GM19395 (cell line): ENCODE results near the gene OR4D2.
"Not testable (repeated sequence)": the region's sequence is repeated elsewhere in the genome, so short reads cannot be mapped to it uniquely, and the experiment has no call there.

Experiments
- ATAC-seq: cut with Tn5 transposase; IDR thresholded peaks from one replicate; pipeline ENCODE4 v1.9.1; 2021; ENCODE audit warnings: mild to moderate bottlenecking, moderate library complexity; ENCODE audit not compliant: unreplicated experiment

OR4D2 gene

DNA sequence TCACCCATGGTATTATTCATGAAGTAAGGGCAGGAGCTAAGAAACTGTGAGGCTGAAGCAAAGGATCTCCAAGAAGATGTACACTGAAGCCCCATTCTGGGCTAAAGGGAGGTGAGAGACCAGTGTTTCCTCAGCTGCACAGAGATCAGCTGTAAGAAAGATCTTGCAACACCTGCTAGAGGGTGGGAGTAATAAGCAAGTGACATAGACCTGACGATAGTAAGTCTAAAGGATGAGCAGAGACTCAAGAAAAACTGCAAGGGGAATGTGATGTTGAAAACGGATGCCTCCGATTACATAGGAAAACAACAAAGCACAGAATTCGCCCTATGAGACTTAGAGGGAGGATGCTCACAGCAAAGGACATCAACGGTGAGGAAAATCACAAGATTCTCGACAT, at the start of gene OR4D2:
Gene OR4D2 (plus strand): TSS at position 301 of the 400 bp plus-strand sequence. CDS start 2,674 bp downstream, outside the sequence.
- no peak for ATAC-seq

DNA sequence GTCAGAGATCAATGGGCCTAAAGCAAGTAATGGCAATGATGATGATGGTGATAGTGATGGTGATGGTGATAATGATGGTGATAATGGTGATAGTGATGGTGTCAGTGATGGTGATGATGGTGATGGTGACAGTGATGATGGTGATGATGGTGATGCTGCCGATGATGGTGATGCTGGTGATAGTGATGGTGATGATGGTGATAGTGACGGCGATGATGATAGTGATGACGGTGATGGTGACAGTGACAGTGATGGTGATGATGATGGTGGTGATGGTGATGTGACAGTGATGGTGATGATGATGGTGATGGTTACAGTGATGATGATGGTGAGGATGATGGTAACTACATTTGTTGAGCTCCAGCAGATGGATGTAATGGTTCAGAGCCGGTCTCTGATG, 49.4 kb upstream of the OR4D2 start:
- ATAC-seq: no peak

DNA sequence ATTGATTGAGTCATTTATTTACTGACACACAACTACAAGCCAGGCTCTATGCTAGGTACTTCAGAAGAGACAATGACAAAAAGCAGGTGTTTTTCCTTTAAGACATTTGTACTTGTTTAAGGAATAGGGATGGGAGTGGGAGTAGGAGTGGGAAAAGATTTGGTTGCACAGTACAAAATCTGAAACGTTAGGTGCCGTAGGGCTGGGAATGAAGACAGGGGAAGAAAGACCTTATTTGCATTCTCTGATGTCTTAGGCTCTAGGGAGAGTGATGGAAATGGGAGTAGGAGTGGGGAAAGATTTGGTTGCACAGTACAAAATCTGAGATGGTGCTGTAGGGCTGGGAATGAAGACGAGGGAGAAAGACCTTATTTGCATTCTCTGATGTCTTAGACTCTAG, 47.3 kb upstream of the OR4D2 start:
- no peak for ATAC-seq

DNA sequence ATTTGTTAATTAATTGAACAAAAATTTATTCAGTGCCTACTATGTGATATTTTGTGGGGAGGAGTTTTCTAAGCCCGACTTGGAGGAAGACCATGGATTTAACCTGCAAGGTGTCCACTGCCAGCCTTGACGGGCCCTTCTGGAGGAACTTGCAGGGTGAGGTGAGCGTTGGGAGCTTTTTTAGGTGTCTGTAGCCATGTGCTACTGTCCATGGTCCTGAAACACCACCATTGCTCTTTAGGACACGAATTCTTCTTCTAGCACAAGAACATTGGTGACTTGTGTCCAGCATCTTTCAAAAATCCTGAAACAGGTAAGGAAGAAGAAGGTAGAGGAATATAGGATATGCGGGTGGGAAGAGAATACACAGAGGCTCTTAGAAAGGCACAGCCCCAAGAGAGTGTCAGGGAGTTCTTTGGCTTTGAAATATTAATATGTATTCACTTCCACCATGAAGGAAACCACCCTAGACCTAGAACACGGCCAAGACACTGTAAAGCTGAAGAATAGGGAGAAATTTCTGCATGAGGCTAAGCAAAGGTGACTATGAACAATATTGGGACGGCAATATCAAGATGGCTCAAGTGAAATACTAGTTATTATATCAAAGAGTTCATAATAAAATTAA, 46.5 kb upstream of the OR4D2 start:
- ATAC-seq: no peak

DNA sequence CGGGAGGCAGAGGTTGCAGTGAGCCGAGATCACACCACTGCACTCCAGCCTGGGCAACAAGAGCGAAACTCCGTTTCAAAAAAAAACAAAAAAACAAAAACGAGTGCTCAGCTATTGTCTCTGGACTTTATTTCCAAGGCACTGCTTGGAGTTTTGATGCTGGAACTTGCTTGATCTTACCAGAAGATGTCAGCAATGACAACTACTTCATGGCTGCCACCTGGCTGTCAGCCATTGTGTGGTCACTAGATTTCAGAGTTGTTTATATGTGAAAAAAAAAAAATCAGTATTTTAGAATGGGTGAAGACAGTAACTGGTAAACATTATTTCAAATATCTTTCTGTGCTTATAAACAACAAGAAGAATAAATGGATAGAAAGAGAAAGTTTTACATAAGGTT, 44.9 kb upstream of the OR4D2 start:
- ATAC-seq: no peak

DNA sequence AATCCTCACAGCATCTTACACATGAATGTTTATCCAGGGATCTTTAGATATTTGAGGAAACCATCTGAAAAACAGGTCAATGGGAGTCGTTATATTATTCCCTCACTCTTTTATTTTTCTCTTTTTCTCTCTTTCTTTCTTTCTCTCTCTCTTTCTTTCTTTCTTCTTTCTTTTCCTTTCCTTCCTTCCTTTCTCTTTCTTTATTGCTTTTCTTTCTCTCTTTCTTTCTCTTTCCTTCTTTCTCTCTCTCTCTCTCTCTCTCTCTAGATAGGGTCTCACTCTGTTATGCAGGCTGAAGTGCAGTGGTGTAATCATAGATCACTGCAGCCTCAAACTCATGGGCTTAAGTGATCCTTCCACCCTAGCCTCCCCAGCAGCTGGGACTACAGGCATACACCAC, 38.9 kb upstream of the OR4D2 start:
- ATAC-seq: no peak

DNA sequence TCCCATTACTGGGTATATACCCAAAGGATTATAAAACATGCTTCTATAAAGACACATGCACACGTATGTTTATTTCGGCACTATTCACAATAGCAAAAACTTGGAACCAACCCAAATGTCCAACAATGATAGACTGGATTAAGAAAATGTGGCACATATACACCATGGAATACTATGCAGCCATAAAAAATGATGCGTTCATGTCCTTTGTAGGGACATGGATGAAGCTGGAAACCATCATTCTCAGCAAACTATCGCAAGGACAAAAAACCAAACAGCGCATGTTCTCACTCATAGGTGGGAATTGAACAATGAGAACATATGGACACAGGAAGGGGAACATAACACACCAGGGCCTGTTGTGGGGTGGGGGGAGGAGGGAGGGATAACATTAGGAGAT, 34.1 kb upstream of the OR4D2 start:
- ATAC-seq: not testable (repeated sequence)

DNA sequence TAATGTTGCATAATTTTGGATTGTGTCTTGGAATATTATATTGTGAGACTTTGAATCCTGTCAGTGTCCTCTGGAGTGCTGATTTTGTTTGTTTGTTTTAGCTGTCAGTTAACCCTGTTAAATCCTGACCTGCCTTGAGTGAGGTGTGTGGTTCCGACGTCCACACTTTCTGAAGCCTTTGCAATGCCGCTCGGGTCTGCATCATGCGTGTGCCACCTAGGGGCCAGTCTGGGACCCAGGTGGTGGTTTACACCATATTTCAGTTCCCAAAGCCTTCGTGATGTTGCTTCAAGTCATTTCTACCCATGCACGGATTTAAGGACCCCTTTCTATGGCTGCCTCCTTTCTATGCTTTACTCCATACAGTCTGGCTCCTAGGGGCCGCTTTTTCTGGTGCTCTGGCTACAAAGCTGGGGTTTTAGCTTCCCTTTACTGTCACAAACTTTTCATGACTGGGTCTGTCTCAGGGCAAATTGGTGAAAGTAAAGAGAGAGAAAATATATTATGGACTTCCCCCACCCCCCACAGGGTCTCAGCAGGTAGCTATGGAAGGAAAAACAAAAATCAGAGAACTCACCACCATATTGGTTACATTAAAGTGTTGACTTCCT, 30.0 kb upstream of the OR4D2 start:
- no peak for ATAC-seq

DNA sequence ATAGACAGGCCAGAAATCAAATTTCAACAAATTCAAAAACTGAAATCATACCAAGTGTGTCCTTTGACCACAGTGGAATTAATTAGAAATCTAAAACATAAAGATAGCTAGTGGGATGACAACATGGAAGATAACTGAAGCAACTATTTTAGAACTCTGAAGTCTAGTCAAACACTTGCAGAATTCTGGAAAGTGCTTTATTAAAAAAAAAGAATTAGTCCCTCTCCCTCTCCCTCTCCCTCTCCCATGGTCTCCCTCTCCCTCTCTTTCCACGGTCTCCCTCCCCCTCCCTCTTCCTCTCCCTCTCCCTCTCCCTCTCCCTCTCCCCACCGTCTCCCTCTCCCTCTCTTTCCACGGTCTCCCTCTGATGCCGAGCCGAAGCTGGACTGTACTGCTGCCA, 25.3 kb upstream of the OR4D2 start:
- ATAC-seq: no peak

DNA sequence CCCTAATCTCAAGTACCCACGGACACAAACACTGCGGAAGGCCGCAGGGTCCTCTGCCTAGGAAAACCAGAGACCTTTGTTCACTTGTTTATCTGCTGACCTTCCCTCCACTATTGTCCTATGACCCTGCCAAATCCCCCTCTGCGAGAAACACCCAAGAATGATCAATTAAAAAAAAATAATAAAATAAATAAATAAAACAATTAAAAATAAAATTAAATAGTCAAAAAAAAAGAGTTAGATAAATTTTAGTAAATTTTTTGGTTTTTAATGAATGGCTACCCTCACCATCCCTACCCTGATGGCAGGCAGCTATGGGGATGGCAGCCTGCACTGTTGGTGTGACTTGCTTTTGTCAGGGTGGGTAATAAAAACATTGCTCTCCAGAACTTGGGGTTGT, 23.4 kb upstream of the OR4D2 start:
- not testable (repeated sequence) for ATAC-seq

DNA sequence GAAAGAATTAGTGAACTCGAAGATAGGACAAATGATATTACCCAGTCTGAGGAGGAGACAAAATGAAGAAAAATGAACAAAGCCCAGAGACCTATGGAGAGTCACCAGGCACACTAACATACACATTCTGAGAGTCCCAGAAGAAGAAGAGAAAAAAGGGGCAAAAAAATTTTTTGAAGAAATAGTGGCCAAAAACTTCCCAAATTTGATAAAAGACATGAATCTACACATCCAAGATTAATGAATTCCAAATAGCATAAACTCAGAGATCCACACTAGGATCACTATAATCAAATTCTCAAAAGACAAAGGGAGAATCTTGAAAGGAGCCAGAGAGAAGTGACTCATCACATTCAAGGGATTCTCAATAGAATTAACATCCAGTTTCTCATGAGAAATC, 22.0 kb upstream of the OR4D2 start:
- no peak for ATAC-seq

DNA sequence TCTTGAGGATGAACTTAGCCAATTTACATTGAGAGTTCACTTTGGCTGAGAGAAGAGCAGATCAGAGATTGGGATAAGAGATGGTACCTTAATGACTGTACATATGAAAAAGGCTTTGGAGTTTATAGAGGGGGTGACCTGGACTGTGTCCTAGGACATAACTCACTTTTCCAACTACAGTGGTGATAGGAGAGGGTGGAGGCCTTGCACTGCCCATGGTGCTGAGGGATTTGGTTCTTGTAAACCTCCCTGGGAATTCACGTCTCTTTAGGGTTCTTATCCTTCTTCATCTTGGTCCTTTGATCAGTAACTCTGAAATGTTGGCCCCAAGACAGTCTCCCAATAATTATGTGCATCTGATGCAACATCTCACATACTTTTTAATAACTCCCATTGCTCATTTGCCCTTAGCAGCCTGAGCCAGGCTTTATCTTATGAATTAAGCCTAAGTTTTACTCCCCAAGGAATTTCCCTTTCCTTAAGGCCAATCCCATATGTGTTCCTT, 18.8 kb upstream of the OR4D2 start, which contains the start of gene OR4D1:
Gene OR4D1 (plus strand): TSS at position 455 of the 505 bp plus-strand sequence. CDS start 6,770 bp downstream, outside the sequence.
- no peak for ATAC-seq

DNA sequence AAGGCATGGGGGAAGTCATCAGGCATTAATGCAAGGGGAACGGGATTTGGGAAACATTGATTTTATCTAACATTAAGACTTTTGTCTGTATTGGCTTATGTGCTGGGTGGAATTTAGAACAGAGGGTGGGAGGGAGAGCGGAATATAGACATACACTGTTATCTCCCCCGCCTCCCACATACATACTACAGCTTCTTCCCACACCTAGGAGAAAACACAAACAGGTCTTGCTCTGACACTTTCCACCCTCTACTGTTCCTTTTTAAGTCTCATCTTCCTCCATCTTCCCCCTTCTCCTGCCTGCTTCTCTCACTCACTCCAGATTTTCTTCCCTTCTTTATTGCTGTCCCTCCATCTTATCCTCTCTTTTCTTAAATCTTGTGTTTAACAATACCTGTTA, 18.2 kb upstream of the OR4D2 start:
- ATAC-seq: no peak

DNA sequence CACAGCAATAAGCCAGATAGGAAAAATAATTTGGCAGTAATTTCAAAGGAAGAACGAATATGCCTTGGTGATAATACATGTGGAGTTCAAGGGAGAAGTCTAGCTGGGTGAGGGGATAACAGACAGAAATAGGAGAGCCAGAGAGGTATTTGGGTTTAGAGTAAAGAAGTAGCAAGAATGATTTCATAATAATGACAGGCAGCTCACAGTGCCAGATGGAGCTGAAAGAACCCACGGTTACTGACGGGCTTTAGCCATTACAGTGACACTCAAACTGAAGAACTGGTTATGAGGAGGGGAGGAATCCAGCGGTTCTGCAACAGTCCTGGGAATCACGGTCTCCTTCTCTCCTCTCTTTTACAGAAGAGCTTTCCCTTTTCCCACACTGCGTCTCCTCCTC, 16.4 kb upstream of the OR4D2 start:
- no peak for ATAC-seq

DNA sequence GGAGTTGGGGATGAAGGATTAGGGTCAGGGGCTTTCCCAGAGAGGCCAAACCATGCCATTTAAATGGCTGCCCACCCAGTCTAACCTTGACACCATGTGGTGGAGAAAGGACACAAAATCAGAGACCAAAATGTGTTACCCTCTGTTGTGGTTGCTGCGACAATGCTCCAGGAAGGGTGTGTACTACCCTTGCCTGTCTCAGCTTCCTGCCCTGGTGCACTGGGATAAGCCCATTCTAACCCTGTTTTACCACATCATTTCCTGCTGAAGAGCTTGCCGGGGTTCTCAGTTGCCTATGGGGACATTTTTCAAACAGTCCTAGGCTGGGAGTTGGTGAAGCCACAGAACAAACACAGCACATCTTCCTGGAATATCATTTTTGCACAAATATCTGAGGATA, 13.7 kb upstream of the OR4D2 start:
- ATAC-seq: no peak

DNA sequence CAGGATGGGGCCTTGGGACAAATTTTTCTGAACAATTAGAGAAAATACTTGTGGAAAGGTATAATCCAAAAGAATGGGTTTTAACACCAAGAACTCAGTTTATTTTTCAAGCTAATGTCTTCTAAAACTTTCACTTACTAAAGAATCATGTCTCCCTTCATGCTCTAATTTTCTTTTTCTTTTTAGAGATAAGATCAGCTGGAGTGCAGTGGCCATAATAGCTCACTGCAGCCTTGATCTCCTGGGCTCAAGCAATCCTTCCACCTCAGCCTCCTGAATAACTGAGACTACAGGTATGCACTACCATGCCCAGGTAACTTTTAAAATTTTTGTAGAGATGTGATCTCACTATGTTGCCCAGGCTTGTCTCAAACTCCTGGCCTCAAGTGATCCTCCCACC, 13.1 kb upstream of the OR4D2 start:
- no peak for ATAC-seq

DNA sequence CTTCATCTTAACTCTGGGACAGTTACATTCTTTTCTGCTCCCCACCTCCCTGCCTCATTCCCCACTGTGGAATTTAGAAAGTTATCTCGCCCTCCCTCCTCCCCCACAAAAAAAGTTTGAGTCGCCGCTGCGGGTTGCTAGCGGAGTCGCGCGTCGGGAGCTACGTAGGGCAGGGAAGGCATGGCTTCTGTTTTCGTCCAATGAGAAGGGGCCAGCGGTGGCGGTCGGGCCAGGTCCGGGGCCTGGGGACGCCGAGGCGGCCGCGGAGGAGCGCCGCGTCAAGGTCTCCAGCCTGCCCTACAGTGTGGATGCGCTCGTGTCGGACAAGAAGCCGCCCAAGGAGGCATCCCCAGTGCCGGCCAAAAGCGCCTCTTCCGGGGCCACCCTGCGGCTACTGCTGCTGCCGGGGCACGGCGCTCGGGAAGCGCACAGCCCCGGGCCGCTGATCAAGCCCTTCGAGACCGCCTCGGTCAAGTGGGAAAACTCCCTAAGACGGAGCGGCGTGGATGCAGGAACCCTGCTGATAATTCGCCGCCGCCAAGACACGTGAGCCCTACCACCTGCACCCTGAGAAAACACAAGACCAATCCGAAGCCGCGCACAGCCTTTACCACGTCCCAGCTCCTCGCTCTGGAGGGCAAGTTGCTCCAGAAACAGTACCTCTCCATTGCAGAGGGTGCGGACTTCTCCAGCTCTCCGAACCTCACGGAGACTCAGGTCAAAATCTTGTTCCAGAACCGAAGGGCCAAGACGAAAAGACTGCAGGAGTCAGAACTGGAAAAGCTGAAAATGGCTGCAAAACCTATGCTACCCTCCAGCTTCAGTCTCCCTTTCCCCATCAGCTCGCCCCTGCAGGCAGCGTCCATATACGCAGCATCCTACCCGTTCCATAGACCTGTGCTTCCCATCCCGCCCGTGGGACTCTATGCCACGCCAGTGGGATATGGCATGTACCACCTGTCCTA, 9.7 kb upstream of the OR4D2 start:
- ATAC-seq: no peak

DNA sequence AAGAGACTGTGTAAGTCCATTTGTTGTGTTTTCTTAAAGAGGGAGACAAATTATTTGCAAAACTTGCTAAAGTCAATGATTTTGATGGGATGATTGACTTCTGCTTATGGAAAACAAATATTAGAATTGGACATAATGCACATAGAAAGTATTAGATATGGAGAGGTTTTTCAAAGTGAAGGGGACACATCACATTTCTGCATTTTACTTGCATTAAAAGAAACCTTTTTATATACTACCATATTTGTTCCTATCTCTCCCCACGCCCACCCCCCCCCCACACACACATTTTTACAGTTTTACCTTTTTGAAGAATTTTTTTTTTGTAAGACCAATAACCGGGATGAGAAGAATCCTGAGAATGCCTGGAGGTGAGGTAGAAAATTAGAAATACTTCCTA, 8.6 kb upstream of the OR4D2 start:
- ATAC-seq: no peak

DNA sequence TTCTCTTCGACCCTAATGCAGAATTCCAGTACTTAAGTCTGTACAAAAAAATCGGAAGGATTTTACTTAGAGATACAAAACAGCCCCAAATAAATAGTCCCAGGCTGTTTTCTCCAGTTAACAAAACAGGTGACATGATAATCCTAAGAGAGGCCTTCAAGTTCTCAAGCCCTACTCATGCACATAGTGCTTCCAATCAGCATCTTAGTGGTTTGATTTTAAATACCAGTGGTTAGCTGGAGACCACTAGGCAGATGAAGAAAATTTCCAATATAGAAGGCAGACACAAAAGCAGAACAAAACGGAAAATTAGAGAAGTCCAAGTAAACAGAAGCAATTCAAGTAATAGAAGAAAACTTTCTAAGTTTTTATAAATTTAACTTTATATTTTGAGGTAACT, 5.2 kb upstream of the OR4D2 start:
- ATAC-seq: no peak

DNA sequence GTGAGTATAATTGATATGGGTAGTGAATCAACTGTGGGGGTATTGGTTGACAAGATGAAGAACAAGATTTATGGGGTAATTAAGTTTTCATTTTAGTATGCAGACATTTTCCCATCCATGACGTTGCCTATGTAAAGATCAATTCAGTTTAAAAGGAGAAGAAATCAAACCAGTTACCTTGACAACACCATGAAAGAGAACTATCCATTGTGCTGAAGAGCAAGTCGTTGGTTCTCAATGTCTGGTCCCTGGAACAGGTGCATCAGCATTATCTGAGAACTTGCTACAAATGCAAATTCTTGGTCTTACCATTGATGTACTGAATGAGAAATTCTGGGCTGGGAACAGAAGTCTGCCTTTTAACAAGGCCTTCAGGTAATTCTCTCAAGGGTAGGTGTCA, 801 bp upstream of the OR4D2 start:
- no peak for ATAC-seq

DNA sequence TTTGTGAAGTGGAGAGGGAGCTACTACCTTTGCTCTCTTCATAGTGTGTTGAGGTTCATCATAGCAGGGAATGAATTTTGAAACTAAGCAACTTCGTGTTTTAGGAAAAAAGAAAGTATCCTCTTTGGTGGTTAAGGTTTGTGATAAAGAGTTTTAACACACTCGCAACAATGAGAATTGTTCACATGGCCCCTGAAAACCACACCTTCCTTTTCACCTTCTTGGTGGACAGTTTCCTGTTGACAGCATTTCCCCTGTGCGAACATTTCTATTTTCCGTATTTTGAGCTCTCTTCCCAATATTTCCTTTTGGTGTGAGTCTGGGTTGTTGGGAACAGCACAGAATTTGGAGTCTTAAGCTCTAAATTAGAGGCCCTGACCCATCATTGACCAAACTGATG, 3.8 kb downstream of the OR4D2 start:
- ATAC-seq: no peak
